ENCODE data around the gene DYRK4.

DYRK4 gene

GRCh38 chr12:4540170-4540569 is 21.8 kb upstream of the DYRK4 start:
- peak overlapping the region; percentile 97 for H3K9ac ChIP-seq (ENCODE audit: low read length)
- H3K4ac ChIP-seq (ENCODE audit: low read depth, low read length), result no peak overlapping the region
- no peak overlapping the region for H3K4me2 ChIP-seq (ENCODE audit: low read length)
- no peaks in the 10 kb centered on the region for H3K27me3 ChIP-seq (ENCODE audit: insufficient read depth, low read length, poor library complexity)
- H3K23ac ChIP-seq (ENCODE audit: low read length), result no peak overlapping the region
- H2BK5ac ChIP-seq (ENCODE audit: low read length), result no peak overlapping the region
- DNase-seq, result no peak
- H3K4me1 ChIP-seq (ENCODE audit: control insufficient read depth, low read depth, low read length), result no peaks in the 10 kb centered on the region
- H3K18ac ChIP-seq (ENCODE audit: low read length), result no peak overlapping the region
- H3K4me3 ChIP-seq (ENCODE audit: low read length), result no peak overlapping the region
- H3K27ac ChIP-seq (ENCODE audit: low read depth, low read length), result no peak overlapping the region
- no CpG with 5 or more reads among the region's 3 CpGs for whole genome bisulfite sequencing (ENCODE audit: extremely low coverage, insufficient coverage, low lambda C conversion rate)
- no peak overlapping the region for H4K8ac ChIP-seq (ENCODE audit: low read depth, low read length)
- H3K79me1 ChIP-seq (ENCODE audit: low read length), result peaks cover 5% of the 10 kb centered on the region
- no peak overlapping the region for H2BK120ac ChIP-seq (ENCODE audit: low read depth, low read length)
- no peak overlapping the region for H4K5ac ChIP-seq (ENCODE audit: low read length)
- no peaks in the 10 kb centered on the region for H3K36me3 ChIP-seq (ENCODE audit: control insufficient read depth, insufficient read depth, low read length)
- peaks cover 15% of the 10 kb centered on the region for H3K79me2 ChIP-seq (ENCODE audit: control insufficient read depth, insufficient read depth, low read length)
- no peak overlapping the region for H2AK5ac ChIP-seq (ENCODE audit: low read length)
- no peak overlapping the region for H2BK15ac ChIP-seq (replicated peaks; ENCODE audit: low read depth)
- H3K56ac ChIP-seq (ENCODE audit: low read length), result peak overlapping the region; percentile 17

- Histone ChIP-seq H3K4me3 (ENCODE audit: low read length) (no peak overlapping the region), H2AK5ac (ENCODE audit: low read length) (no peak overlapping the region), H4K5ac (ENCODE audit: low read length) (no peak overlapping the region), H3K56ac (ENCODE audit: low read length) (no peak overlapping the region), H3K79me2 (ENCODE audit: control insufficient read depth, insufficient read depth, low read length) (peaks cover 15% of the 10 kb centered on the region), H3K4me2 (ENCODE audit: low read length) (no peak overlapping the region), H2BK15ac (replicated peaks; ENCODE audit: low read depth) (no peak overlapping the region), H3K9ac (ENCODE audit: low read length) (no peak overlapping the region), H3K79me1 (ENCODE audit: low read length) (peaks cover 5% of the 10 kb centered on the region), H3K23ac (ENCODE audit: low read length) (no peak overlapping the region), H3K18ac (ENCODE audit: low read length) (no peak overlapping the region), H3K27me3 (ENCODE audit: insufficient read depth, low read length, poor library complexity) (no peaks in the 10 kb centered on the region), H3K27ac (ENCODE audit: low read depth, low read length) (no peak overlapping the region), H2BK120ac (ENCODE audit: low read depth, low read length) (no peak overlapping the region), H2BK5ac (ENCODE audit: low read length) (no peak overlapping the region), H3K4me1 (ENCODE audit: control insufficient read depth, low read depth, low read length) (no peaks in the 10 kb centered on the region), H4K8ac (ENCODE audit: low read depth, low read length) (no peak overlapping the region), H3K36me3 (ENCODE audit: control insufficient read depth, insufficient read depth, low read length) (no peaks in the 10 kb centered on the region), H3K4ac (ENCODE audit: low read depth, low read length) (no peak overlapping the region)
- no peak for DNase-seq
- no CpG with 5 or more reads among the region's 2 CpGs for WGBS (ENCODE audit: extremely low coverage, insufficient coverage, low lambda C conversion rate)
Measured at GRCh38 chr12:4540638-4541037, 21.4 kb upstream of the DYRK4 start.

GRCh38 chr12:4545195-4545594 is 16.8 kb upstream of the DYRK4 start:
- Histone ChIP-seq H3K18ac (ENCODE audit: low read length) (no peak overlapping the region), H4K8ac (ENCODE audit: low read depth, low read length) (no peak overlapping the region), H3K79me1 (ENCODE audit: low read length) (no peaks in the 10 kb centered on the region), H3K4ac (ENCODE audit: low read depth, low read length) (no peak overlapping the region), H3K36me3 (ENCODE audit: control insufficient read depth, insufficient read depth, low read length) (no peaks in the 10 kb centered on the region), H3K4me3 (ENCODE audit: low read length) (no peak overlapping the region), H3K9ac (ENCODE audit: low read length) (no peak overlapping the region), H3K27me3 (ENCODE audit: insufficient read depth, low read length, poor library complexity) (no peaks in the 10 kb centered on the region), H2BK15ac (replicated peaks; ENCODE audit: low read depth) (no peak overlapping the region), H3K4me2 (ENCODE audit: low read length) (no peak overlapping the region), H3K4me1 (ENCODE audit: control insufficient read depth, low read depth, low read length) (no peaks in the 10 kb centered on the region), H2AK5ac (ENCODE audit: low read length) (no peak overlapping the region), H4K5ac (ENCODE audit: low read length) (no peak overlapping the region), H3K79me2 (ENCODE audit: control insufficient read depth, insufficient read depth, low read length) (peaks cover 1% of the 10 kb centered on the region), H3K23ac (ENCODE audit: low read length) (no peak overlapping the region), H3K27ac (ENCODE audit: low read depth, low read length) (no peak overlapping the region), H2BK120ac (ENCODE audit: low read depth, low read length) (no peak overlapping the region), H2BK5ac (ENCODE audit: low read length) (no peak overlapping the region), H3K56ac (ENCODE audit: low read length) (no peak overlapping the region)
- DNase-seq, result no peak
- WGBS (ENCODE audit: extremely low coverage, insufficient coverage, low lambda C conversion rate), result no CpG with 5 or more reads among the region's 1 CpG

- H2BK15ac ChIP-seq (replicated peaks; ENCODE audit: low read depth), result no peak overlapping the region
- no peaks in the 10 kb centered on the region for H3K27me3 ChIP-seq (ENCODE audit: insufficient read depth, low read length, poor library complexity)
- H3K79me1 ChIP-seq (ENCODE audit: low read length), result no peaks in the 10 kb centered on the region
- H4K8ac ChIP-seq (ENCODE audit: low read depth, low read length), result no peak overlapping the region
- no peak overlapping the region for H3K23ac ChIP-seq (ENCODE audit: low read length)
- DNase-seq, result no peak
- H3K36me3 ChIP-seq (ENCODE audit: control insufficient read depth, insufficient read depth, low read length), result peaks cover 2% of the 10 kb centered on the region
- H3K4me2 ChIP-seq (ENCODE audit: low read length), result no peak overlapping the region
- no peak overlapping the region for H3K18ac ChIP-seq (ENCODE audit: low read length)
- H3K4me3 ChIP-seq (ENCODE audit: low read length), result no peak overlapping the region
- H2AK5ac ChIP-seq (ENCODE audit: low read length), result no peak overlapping the region
- H3K4ac ChIP-seq (ENCODE audit: low read depth, low read length), result no peak overlapping the region
- H3K9ac ChIP-seq (ENCODE audit: low read length), result no peak overlapping the region
- H2BK120ac ChIP-seq (ENCODE audit: low read depth, low read length), result no peak overlapping the region
- H3K56ac ChIP-seq (ENCODE audit: low read length), result no peak overlapping the region
- H2BK5ac ChIP-seq (ENCODE audit: low read length), result no peak overlapping the region
- no peaks in the 10 kb centered on the region for H3K4me1 ChIP-seq (ENCODE audit: control insufficient read depth, low read depth, low read length)
- H3K79me2 ChIP-seq (ENCODE audit: control insufficient read depth, insufficient read depth, low read length), result no peaks in the 10 kb centered on the region
- no peak overlapping the region for H3K27ac ChIP-seq (ENCODE audit: low read depth, low read length)
- WGBS (ENCODE audit: extremely low coverage, insufficient coverage, low lambda C conversion rate), result no CpG with 5 or more reads among the region's 1 CpG
- H4K5ac ChIP-seq (ENCODE audit: low read length), result no peak overlapping the region
Measured at GRCh38 chr12:4552191-4552590, 9.8 kb upstream of the DYRK4 start.

- H2AK5ac ChIP-seq (ENCODE audit: low read length), result no peak overlapping the region
- H3K23ac ChIP-seq (ENCODE audit: low read length), result no peak overlapping the region
- H3K9ac ChIP-seq (ENCODE audit: low read length), result no peak overlapping the region
- peaks cover 2% of the 10 kb centered on the region for H3K36me3 ChIP-seq (ENCODE audit: control insufficient read depth, insufficient read depth, low read length)
- no CpG with 5 or more reads among the region's 4 CpGs for WGBS (ENCODE audit: extremely low coverage, insufficient coverage, low lambda C conversion rate)
- no peak overlapping the region for H3K56ac ChIP-seq (ENCODE audit: low read length)
- no peaks in the 10 kb centered on the region for H3K79me2 ChIP-seq (ENCODE audit: control insufficient read depth, insufficient read depth, low read length)
- H3K27me3 ChIP-seq (ENCODE audit: insufficient read depth, low read length, poor library complexity), result no peaks in the 10 kb centered on the region
- H3K4me3 ChIP-seq (ENCODE audit: low read length), result no peak overlapping the region
- H3K4me2 ChIP-seq (ENCODE audit: low read length), result no peak overlapping the region
- H4K8ac ChIP-seq (ENCODE audit: low read depth, low read length), result no peak overlapping the region
- H3K4ac ChIP-seq (ENCODE audit: low read depth, low read length), result no peak overlapping the region
- H2BK120ac ChIP-seq (ENCODE audit: low read depth, low read length), result no peak overlapping the region
- no peak overlapping the region for H3K27ac ChIP-seq (ENCODE audit: low read depth, low read length)
- H2BK5ac ChIP-seq (ENCODE audit: low read length), result no peak overlapping the region
- DNase-seq, result no peak
- H4K5ac ChIP-seq (ENCODE audit: low read length), result no peak overlapping the region
- H2BK15ac ChIP-seq (replicated peaks; ENCODE audit: low read depth), result no peak overlapping the region
- no peaks in the 10 kb centered on the region for H3K4me1 ChIP-seq (ENCODE audit: control insufficient read depth, low read depth, low read length)
- no peak overlapping the region for H3K18ac ChIP-seq (ENCODE audit: low read length)
- no peaks in the 10 kb centered on the region for H3K79me1 ChIP-seq (ENCODE audit: low read length)
Measured at GRCh38 chr12:4553943-4554342, 8.1 kb upstream of the DYRK4 start.

- H3K79me2 ChIP-seq (ENCODE audit: control insufficient read depth, insufficient read depth, low read length), result no peaks in the 10 kb centered on the region
- no peak overlapping the region for H3K4me3 ChIP-seq (ENCODE audit: low read length)
- WGBS (ENCODE audit: extremely low coverage, insufficient coverage, low lambda C conversion rate), result no CpG with 5 or more reads among the region's 2 CpGs
- DNase-seq, result no peak
- H3K18ac ChIP-seq (ENCODE audit: low read length), result no peak overlapping the region
- H4K8ac ChIP-seq (ENCODE audit: low read depth, low read length), result no peak overlapping the region
- H2AK5ac ChIP-seq (ENCODE audit: low read length), result no peak overlapping the region
- H3K4ac ChIP-seq (ENCODE audit: low read depth, low read length), result no peak overlapping the region
- no peak overlapping the region for H2BK15ac ChIP-seq (replicated peaks; ENCODE audit: low read depth)
- H3K23ac ChIP-seq (ENCODE audit: low read length), result no peak overlapping the region
- H2BK5ac ChIP-seq (ENCODE audit: low read length), result no peak overlapping the region
- H3K9ac ChIP-seq (ENCODE audit: low read length), result no peak overlapping the region
- no peaks in the 10 kb centered on the region for H3K4me1 ChIP-seq (ENCODE audit: control insufficient read depth, low read depth, low read length)
- H4K5ac ChIP-seq (ENCODE audit: low read length), result no peak overlapping the region
- no peak overlapping the region for H3K56ac ChIP-seq (ENCODE audit: low read length)
- no peaks in the 10 kb centered on the region for H3K79me1 ChIP-seq (ENCODE audit: low read length)
- H3K27ac ChIP-seq (ENCODE audit: low read depth, low read length), result no peak overlapping the region
- H2BK120ac ChIP-seq (ENCODE audit: low read depth, low read length), result no peak overlapping the region
- no peak overlapping the region for H3K4me2 ChIP-seq (ENCODE audit: low read length)
- no peaks in the 10 kb centered on the region for H3K27me3 ChIP-seq (ENCODE audit: insufficient read depth, low read length, poor library complexity)
- peaks cover 2% of the 10 kb centered on the region for H3K36me3 ChIP-seq (ENCODE audit: control insufficient read depth, insufficient read depth, low read length)
Measured at GRCh38 chr12:4555804-4556203, 6.2 kb upstream of the DYRK4 start.

All from mesendoderm (in vitro differentiated cells).